HEK293 (cell line): ENCODE data around the gene PAX4.

ENCODE experiments used
- CTCF ChIA-PET: fragments of 350-600 bp; formaldehyde crosslinking; extraction: SDS; loops from one replicate; lab custom pipeline; 2021; ENCODE audit warnings: antibody characterized with exemption; lab: Yijun Ruan, JAX
- POLR2A ChIA-PET: fragments of 300-600 bp; formaldehyde crosslinking; extraction: SDS; loops from one replicate; lab custom pipeline; 2020; ENCODE audit warnings: antibody characterized with exemption, inconsistent platforms; lab: Yijun Ruan, JAX
- H3K27ac ChIP-seq: fragments of 200-500 bp; sonication (Bioruptor generic); 2 replicates; pipeline ENCODE4 v1.5.1; 2014; ENCODE audit warnings: low read depth, low read length, control low read depth, inconsistent platforms; ENCODE audit errors: extremely low read depth
- H3K36me3 ChIP-seq, 2 experiments: fragments of 200-500 bp in 1 of 2; sonication (Bioruptor generic) in 1 of 2; 1 replicate in 1 of 2; 2 replicates in 1 of 2; pipeline ENCODE4 v1.5.1; 2014 to 2017; ENCODE audit warnings: inconsistent platforms in 2 of 2, low read length in 2 of 2; ENCODE audit not compliant: control insufficient read depth in 2 of 2, insufficient read depth in 1 of 2
- H3K4me1 ChIP-seq: fragments of 200-500 bp; sonication (Bioruptor generic); 2 replicates; pipeline ENCODE4 v1.5.1; 2014; ENCODE audit warnings: mild to moderate bottlenecking, low read length, inconsistent platforms; ENCODE audit not compliant: control insufficient read depth, insufficient read depth
- H3K4me3 ChIP-seq: 2 replicates; pipeline ENCODE4 v1.5.1; 2011; ENCODE audit warnings: low read depth, mild to moderate bottlenecking, control low read depth, low read length, moderate library complexity
- H3K9me3 ChIP-seq: fragments of 200-500 bp; sonication (Bioruptor generic); 2 replicates; pipeline ENCODE4 v1.5.1; 2014; ENCODE audit warnings: low read depth, low read length, inconsistent platforms; ENCODE audit not compliant: control insufficient read depth, insufficient read depth
- CTCF ChIP-seq: fragments of 450-650 bp; formaldehyde crosslinking; IDR thresholded peaks from 2 replicates; pipeline ENCODE4 v1.5.1; 2016; ENCODE audit warnings: missing biosample characterization, missing genetic modification characterization
- GLIS2 ChIP-seq: fragments of 450-650 bp; formaldehyde crosslinking; IDR thresholded peaks from 2 replicates; pipeline ENCODE4 v1.5.1; 2016; ENCODE audit warnings: missing biosample characterization, missing genetic modification characterization
- KLF1 ChIP-seq: fragments of 450-650 bp; formaldehyde crosslinking; IDR thresholded peaks from 2 replicates; pipeline ENCODE4 v1.5.1; 2016; ENCODE audit warnings: missing biosample characterization, missing genetic modification characterization
- MYNN ChIP-seq: fragments of 450-650 bp; formaldehyde crosslinking; IDR thresholded peaks from 2 replicates; pipeline ENCODE4 v1.5.1; 2016; ENCODE audit warnings: missing biosample characterization, missing genetic modification characterization, borderline replicate concordance
- YY2 ChIP-seq: fragments of 450-650 bp; formaldehyde crosslinking; IDR thresholded peaks from 2 replicates; pipeline ENCODE4 v1.5.1; 2016; ENCODE audit warnings: missing biosample characterization, missing genetic modification characterization
- ZNF155 ChIP-seq: fragments of 450-650 bp; formaldehyde crosslinking; IDR thresholded peaks from 2 replicates; pipeline ENCODE4 v1.5.1; 2016; ENCODE audit warnings: missing biosample characterization, missing genetic modification characterization
- ZNF266 ChIP-seq: fragments of 450-650 bp; formaldehyde crosslinking; IDR thresholded peaks from 2 replicates; pipeline ENCODE4 v1.5.1; 2016; ENCODE audit warnings: missing biosample characterization, missing genetic modification characterization, low read depth
- ZNF292 ChIP-seq: fragments of 450-650 bp; formaldehyde crosslinking; IDR thresholded peaks from 2 replicates; pipeline ENCODE4 v1.5.1; 2016; ENCODE audit warnings: low read depth, missing biosample characterization, missing genetic modification characterization, borderline replicate concordance
- ZNF311 ChIP-seq: fragments of 450-650 bp; formaldehyde crosslinking; IDR thresholded peaks from 2 replicates; pipeline ENCODE4 v1.5.1; 2017; ENCODE audit warnings: missing biosample characterization, missing genetic modification characterization, borderline replicate concordance
- ZNF423 ChIP-seq: fragments of 450-650 bp; formaldehyde crosslinking; IDR thresholded peaks from 2 replicates; pipeline ENCODE4 v1.5.1; 2016; ENCODE audit warnings: missing biosample characterization, missing genetic modification characterization
- ZNF518A ChIP-seq: fragments of 450-650 bp; formaldehyde crosslinking; conservative IDR thresholded peaks from 2 replicates; pipeline ENCODE4 v1.5.1; 2016; ENCODE audit warnings: low read depth, missing biosample characterization, missing genetic modification characterization
- ZNF521 ChIP-seq: fragments of 450-650 bp; formaldehyde crosslinking; IDR thresholded peaks from 2 replicates; pipeline ENCODE4 v1.5.1; 2017; ENCODE audit warnings: missing biosample characterization, mild to moderate bottlenecking, missing genetic modification characterization
- ZNF558 ChIP-seq: fragments of 450-650 bp; formaldehyde crosslinking; IDR thresholded peaks from 2 replicates; pipeline ENCODE4 v1.5.1; 2016; ENCODE audit warnings: missing biosample characterization, missing genetic modification characterization
- ZNF571 ChIP-seq: fragments of 450-650 bp; formaldehyde crosslinking; IDR thresholded peaks from 2 replicates; pipeline ENCODE4 v1.5.0; 2017; ENCODE audit warnings: missing biosample characterization, missing genetic modification characterization
- ZNF585B ChIP-seq: fragments of 450-650 bp; formaldehyde crosslinking; IDR thresholded peaks from 2 replicates; pipeline ENCODE4 v1.5.1; 2016; ENCODE audit warnings: missing biosample characterization, missing genetic modification characterization
- ZNF623 ChIP-seq: fragments of 450-650 bp; formaldehyde crosslinking; IDR thresholded peaks from 2 replicates; pipeline ENCODE4 v1.5.1; 2016; ENCODE audit warnings: missing biosample characterization, missing genetic modification characterization
- ZNF677 ChIP-seq: fragments of 450-650 bp; IDR thresholded peaks from 2 replicates; pipeline ENCODE4 v1.5.0; 2018; ENCODE audit warnings: missing biosample characterization, mild to moderate bottlenecking, missing genetic modification characterization, moderate library complexity
- ZNF785 ChIP-seq: fragments of 450-650 bp; formaldehyde crosslinking; IDR thresholded peaks from 2 replicates; pipeline ENCODE4 v1.5.1; 2016; ENCODE audit warnings: missing biosample characterization, missing genetic modification characterization
- ZSCAN30 ChIP-seq: fragments of 450-650 bp; IDR thresholded peaks from 2 replicates; pipeline ENCODE4 v1.5.1; 2018; ENCODE audit warnings: missing biosample characterization, mild to moderate bottlenecking, missing genetic modification characterization, moderate library complexity

PAX4 gene

DNA sequence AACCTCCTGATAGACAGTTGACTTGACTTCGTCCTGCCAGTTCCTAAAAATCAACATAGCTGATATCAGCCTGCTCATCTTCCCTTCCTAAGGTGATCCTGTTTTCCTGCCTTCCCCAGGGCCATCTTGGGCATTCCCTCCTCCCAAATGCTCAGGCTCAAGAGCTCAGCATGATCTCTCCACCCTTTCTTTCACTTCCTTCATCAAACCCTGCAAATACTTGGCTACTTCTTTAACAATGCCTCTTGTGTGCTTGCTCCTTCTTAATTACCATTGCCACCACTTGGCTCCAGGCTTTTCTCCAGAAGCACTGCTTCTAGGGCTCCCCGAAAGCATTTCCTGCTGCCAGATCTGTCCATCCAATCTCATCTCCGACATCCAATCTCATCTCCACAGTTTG, 17.1 kb downstream of the PAX4 start:
- no peaks in the 10 kb centered on the region for H3K36me3 ChIP-seq
- no peaks in the 10 kb centered on the region for H3K9me3 ChIP-seq
- CTCF ChIA-PET = interaction anchor here (0.7 kb wide), 1 partner anchor 25 kb away, joined by 3 read pairs; no protein-coding TSS in a partner anchor
- POLR2A ChIA-PET = no interaction called here
- no peak overlapping the region for H3K27ac ChIP-seq
- H3K4me3 ChIP-seq = no peak overlapping the region
- TF ChIP-seq ZNF623 (tag by site-specific recombination) (no peak), ZNF558 (no peak), ZNF521 (tag by site-specific recombination) (no peak), ZNF585B (tag by site-specific recombination) (no peak)
- TF ChIP-seq, all 188 proteins: peak for 0
- no peaks in the 10 kb centered on the region for H3K4me1 ChIP-seq

DNA sequence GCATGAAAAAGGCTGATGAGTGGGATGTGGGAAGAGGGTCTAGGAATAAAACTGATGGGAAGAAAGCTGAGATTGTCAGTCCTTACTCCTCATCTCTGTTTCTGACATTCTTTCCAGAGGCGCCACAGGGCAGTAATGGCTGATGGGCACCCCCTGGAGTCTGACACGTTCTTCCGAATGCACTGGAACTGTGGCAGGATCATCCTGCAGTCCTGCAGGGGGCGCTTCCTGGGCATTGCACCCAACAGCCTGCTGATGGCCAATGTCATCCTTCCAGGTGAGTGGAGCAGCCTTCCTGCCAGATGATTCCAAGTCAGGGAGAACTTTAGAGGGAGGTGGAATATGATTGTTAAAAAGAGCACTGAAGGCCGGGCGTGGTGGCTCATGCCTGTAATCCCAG, 19.6 kb downstream of the PAX4 start:
- Histone ChIP-seq H3K36me3 (no peaks in the 10 kb centered on the region), H3K9me3 (no peaks in the 10 kb centered on the region), H3K4me3 (no peak overlapping the region), H3K4me1 (no peaks in the 10 kb centered on the region), H3K27ac (no peak overlapping the region)
- TF ChIP-seq CTCF (tag by site-specific recombination) (no peak), ZNF785 (tag by site-specific recombination) (no peak), ZNF311 (tag by site-specific recombination) (no peak), MYNN (no peak), ZNF266 (tag by site-specific recombination) (no peak), ZNF571 (tag by site-specific recombination) (no peak), GLIS2 (no peak)
- POLR2A ChIA-PET = interaction anchor here (0.6 to 0.7 kb wide), 2 partner anchors 9 to 74 kb away, joined by 3 to 5 read pairs; no protein-coding TSS in a partner anchor
- CTCF ChIA-PET = interaction anchor here (0.8 to 1.6 kb wide), 4 partner anchors 10 to 611 kb away, joined by 3 read pairs; partner anchors contain the start of gene ARF5

DNA sequence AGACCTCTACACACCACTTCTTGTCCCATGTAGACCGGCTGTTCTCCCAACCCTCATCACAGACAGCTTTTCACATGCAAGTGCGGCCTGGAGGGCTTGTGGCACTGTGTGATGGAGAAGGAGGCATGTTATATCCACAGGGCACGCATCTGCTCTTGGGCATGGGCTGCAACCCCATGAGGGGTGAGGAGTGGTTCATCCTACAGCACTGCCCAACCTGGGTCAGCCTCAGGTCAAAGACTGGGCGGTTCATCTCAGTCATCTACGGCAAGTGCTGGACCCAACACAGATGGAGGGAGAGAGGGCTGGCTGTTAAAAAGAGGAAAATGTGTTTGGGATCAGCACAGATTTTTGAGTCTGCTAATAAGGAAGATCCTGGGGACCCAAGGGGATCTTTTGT, 22.2 kb downstream of the PAX4 start:
- no peaks in the 10 kb centered on the region for H3K9me3 ChIP-seq
- TF ChIP-seq ZNF292 (tag by site-specific recombination) = no peak
- TF ChIP-seq ZNF785 (tag by site-specific recombination) = no peak
- no peak for TF ChIP-seq ZSCAN30 (tag by site-specific recombination)
- no peak for TF ChIP-seq YY2 (tag by site-specific recombination)
- TF ChIP-seq ZNF518A (tag by site-specific recombination) = no peak
- no peak for TF ChIP-seq ZNF155 (tag by site-specific recombination)
- TF ChIP-seq ZNF521 (tag by site-specific recombination) = no peak
- TF ChIP-seq KLF1 = no peak
- TF ChIP-seq ZNF423 (tag by site-specific recombination) = no peak
- no peak for TF ChIP-seq ZNF677 (tag by site-specific recombination)
- H3K4me3 ChIP-seq = no peak overlapping the region
- CTCF ChIA-PET = no interaction called here
- POLR2A ChIA-PET = no interaction called here
- H3K4me1 ChIP-seq = no peaks in the 10 kb centered on the region
- H3K36me3 ChIP-seq = peaks cover 7 to 12% of the 10 kb centered on the region in 2 experiments; a peak in 2 of 3 replicates
- H3K27ac ChIP-seq = no peak overlapping the region
